ENCODE measurements around the gene CHID1.

DNA sequence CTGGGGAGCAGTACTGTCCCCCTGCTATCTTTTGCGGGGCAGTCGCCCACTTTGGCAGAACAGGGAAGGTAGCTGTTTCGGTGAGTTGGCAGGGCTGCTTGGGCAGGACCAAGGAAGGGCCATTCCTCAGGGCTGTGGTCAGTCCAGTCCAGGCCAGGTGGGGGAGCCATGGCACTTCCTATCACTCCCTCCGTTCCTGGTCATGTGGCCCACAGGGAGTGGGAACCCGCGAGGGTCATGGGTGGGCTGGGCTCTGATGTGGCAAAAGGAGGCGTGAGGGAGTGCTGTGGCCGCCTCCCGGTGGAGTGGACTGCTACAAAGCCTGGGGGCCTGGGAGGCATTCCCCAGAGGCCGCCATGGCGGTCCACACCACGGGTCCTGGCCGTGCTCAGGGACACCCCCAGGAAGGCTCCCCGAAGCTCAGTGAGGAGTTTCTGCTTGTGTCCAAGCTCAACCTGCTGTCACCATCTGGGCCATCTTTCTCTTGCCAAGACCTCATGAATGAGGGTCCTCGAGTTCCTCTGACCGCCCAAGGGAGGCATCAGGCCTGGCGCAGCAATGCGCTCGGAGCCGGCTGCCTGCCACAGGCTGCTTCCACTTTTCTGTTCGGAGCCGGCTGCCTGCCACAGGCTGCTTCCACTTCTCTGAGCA, 11.9 kb downstream of the CHID1 start:
- TF ChIP-seq, protein P1, sequence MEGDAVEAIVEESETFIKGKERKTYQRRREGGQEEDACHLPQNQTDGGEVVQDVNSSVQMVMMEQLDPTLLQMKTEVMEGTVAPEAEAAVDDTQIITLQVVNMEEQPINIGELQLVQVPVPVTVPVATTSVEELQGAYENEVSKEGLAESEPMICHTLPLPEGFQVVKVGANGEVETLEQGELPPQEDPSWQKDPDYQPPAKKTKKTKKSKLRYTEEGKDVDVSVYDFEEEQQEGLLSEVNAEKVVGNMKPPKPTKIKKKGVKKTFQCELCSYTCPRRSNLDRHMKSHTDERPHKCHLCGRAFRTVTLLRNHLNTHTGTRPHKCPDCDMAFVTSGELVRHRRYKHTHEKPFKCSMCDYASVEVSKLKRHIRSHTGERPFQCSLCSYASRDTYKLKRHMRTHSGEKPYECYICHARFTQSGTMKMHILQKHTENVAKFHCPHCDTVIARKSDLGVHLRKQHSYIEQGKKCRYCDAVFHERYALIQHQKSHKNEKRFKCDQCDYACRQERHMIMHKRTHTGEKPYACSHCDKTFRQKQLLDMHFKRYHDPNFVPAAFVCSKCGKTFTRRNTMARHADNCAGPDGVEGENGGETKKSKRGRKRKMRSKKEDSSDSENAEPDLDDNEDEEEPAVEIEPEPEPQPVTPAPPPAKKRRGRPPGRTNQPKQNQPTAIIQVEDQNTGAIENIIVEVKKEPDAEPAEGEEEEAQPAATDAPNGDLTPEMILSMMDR (IDR thresholded peaks at IDR 0.05) = peak; percentile 49
- TF ChIP-seq EZH2 (IDR thresholded peaks at IDR 0.05) (no peak), EZH2phosphoT487 (IDR thresholded peaks at IDR 0.05) (no peak)
